ENCODE results near the gene CASP12. TPM values are rescaled to one million over a fixed set of nuclear protein-coding genes. Genes with fewer than 3 reads are reported as not detected.

The CASP12 gene
- total RNA-seq, 2 donors from 2014 or later = not detected

GRCh38 chr11:104876861-104877431 lies 21.3 kb downstream of the CASP12 start:
- Mint-ChIP-seq H3K27me3 (no peaks in the 10 kb centered on the region), H3K36me3 (peaks cover 10% of the 10 kb centered on the region), H3K4me1 (ENCODE audit: low read depth in 2 of 2) (peaks cover 31 to 36% of the 10 kb centered on the region in 2 donors), H3K27ac (peak overlapping the region; percentile 79 to 97), H3K4me3 (peak overlapping the region; percentile 67), H3K9me3 (peaks cover 3% of the 10 kb centered on the region)
- DNase-seq (ENCODE audit: low spot score) (no peak), ATAC-seq (peak; percentile 81 to 84)

- peaks cover 10% of the 10 kb centered on the region for H3K36me3 Mint-ChIP-seq
- H3K27ac Mint-ChIP-seq = peak overlapping the region; percentile 79 to 97
- DNase-seq (ENCODE audit: low spot score) = no peak
- no peaks in the 10 kb centered on the region for H3K27me3 Mint-ChIP-seq
- peaks cover 31 to 36% of the 10 kb centered on the region in 2 donors for H3K4me1 Mint-ChIP-seq (ENCODE audit: low read depth in 2 of 2)
- peak overlapping the region; percentile 67 for H3K4me3 Mint-ChIP-seq
- H3K9me3 Mint-ChIP-seq = peaks cover 3% of the 10 kb centered on the region
- no peak for ATAC-seq
These were observed 21.9 kb downstream of the CASP12 start for GRCh38 chr11:104876324-104876723.

- no peak for DNase-seq (ENCODE audit: low spot score)
- no peak overlapping the region for H3K4me3 Mint-ChIP-seq
- peaks cover 31 to 33% of the 10 kb centered on the region in 2 donors for H3K4me1 Mint-ChIP-seq (ENCODE audit: low read depth in 2 of 2)
- no peaks in the 10 kb centered on the region for H3K27me3 Mint-ChIP-seq
- no peak overlapping the region for H3K27ac Mint-ChIP-seq
- no peak for ATAC-seq
- peaks cover 3% of the 10 kb centered on the region for H3K9me3 Mint-ChIP-seq
- H3K36me3 Mint-ChIP-seq = peaks cover 4% of the 10 kb centered on the region
These were observed 25.0 kb downstream of the CASP12 start for GRCh38 chr11:104873252-104873651.

DNA sequence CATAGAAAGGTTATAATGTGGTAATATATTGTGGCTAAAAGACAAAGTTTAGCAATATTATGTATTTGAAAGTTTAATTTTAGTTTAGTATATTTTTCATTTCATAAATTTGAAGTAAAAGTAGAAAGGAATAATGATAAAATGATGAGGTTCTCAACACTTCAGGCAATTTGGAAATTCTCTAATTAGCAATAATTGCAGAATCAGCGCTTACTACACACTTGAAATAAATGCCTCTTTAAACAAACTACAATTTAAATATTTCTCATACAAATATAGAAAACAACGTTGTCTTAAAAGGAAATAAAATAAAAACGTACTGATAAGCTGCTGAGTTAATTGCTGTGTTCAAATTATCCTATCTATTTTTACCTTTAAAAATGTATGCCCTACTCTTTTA lies 25.9 kb downstream of the CASP12 start:
- DNase-seq (ENCODE audit: low spot score) (no peak), ATAC-seq (no peak)
- peaks cover 3% of the 10 kb centered on the region for H3K9me3 Mint-ChIP-seq
- H3K4me3 Mint-ChIP-seq = no peak overlapping the region
- no peak overlapping the region for H3K27ac Mint-ChIP-seq
- no peaks in the 10 kb centered on the region for H3K27me3 Mint-ChIP-seq
- peaks cover 4% of the 10 kb centered on the region for H3K36me3 Mint-ChIP-seq
- peaks cover 24 to 26% of the 10 kb centered on the region in 2 donors for H3K4me1 Mint-ChIP-seq (ENCODE audit: low read depth in 2 of 2)

DNA sequence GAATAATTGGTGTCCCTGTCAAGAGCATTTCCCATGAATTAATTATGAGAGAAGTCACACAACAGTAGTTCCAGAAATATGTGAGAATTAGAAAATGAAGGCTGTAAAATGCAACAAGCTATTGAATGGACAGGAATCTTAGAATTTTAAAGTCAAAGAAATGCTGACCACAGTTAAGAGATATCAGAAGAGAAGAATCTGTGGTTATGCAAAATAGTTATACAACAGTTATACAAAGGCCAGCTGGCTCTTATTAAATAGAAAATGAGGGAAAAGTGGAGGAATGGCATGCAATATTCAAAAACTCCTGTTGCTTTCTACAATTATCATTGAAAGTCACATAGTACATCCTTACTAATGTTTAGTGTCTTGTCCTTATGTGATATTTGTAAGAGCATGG lies 27.4 kb downstream of the CASP12 start:
- Mint-ChIP-seq H3K9me3 (peaks cover 2% of the 10 kb centered on the region), H3K4me1 (ENCODE audit: low read depth in 2 of 2) (peaks cover 9 to 11% of the 10 kb centered on the region in 2 donors), H3K27me3 (peaks cover 2 to 7% of the 10 kb centered on the region in 2 donors), H3K27ac (no peak overlapping the region), H3K4me3 (no peak overlapping the region), H3K36me3 (peaks cover 4% of the 10 kb centered on the region)
- DNase-seq (ENCODE audit: low spot score) = no peak
- no peak for ATAC-seq

DNA sequence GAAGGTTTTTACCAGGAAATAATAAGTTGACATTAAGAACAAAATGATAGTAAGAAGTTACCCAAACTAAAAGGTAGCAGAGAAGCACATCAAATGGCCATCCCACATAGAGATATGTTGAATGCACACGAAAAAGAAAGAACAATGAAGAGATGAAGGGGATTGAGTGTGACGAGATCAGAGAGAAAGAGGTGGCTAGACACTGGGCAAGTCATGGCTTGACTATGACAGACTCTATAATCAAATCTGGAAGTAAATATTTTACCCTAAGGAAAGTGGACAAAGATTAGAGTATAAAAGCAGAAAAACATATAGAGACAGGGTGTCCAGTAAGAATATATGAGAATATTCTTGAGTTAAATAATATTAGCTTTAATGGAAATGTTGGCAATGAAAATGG lies 31.4 kb downstream of the CASP12 start:
- Mint-ChIP-seq H3K4me1 (ENCODE audit: low read depth in 2 of 2) (peaks cover 0 to 3% of the 10 kb centered on the region in 2 donors), H3K4me3 (no peak overlapping the region), H3K9me3 (no peaks in the 10 kb centered on the region), H3K27me3 (peaks cover 2 to 7% of the 10 kb centered on the region in 2 donors), H3K27ac (no peak overlapping the region), H3K36me3 (peaks cover 17% of the 10 kb centered on the region)
- ATAC-seq (no peak), DNase-seq (ENCODE audit: low spot score) (no peak)

GRCh38 chr11:104858882-104859775 lies 39.1 kb downstream of the CASP12 start:
- ATAC-seq (peak in 1 of 2 donors; percentile 51), DNase-seq (ENCODE audit: low spot score) (no peak)
- Mint-ChIP-seq H3K36me3 (no peaks in the 10 kb centered on the region), H3K9me3 (no peaks in the 10 kb centered on the region), H3K4me1 (ENCODE audit: low read depth in 2 of 2) (peaks cover 22 to 35% of the 10 kb centered on the region in 2 donors), H3K27ac (peak overlapping the region; percentile 68 to 73), H3K4me3 (peak overlapping the region; percentile 75), H3K27me3 (no peaks in the 10 kb centered on the region)

- no peak overlapping the region for H3K4me3 Mint-ChIP-seq
- no peak overlapping the region for H3K27ac Mint-ChIP-seq
These were observed 41.7 kb downstream of the CASP12 start for GRCh38 chr11:104856607-104857006.

GRCh38 chr11:104855965-104856364 lies 42.3 kb downstream of the CASP12 start:
- DNase-seq (ENCODE audit: low spot score) (no peak), ATAC-seq (no peak)
- Mint-ChIP-seq H3K27me3 (peaks cover 0 to 2% of the 10 kb centered on the region in 2 donors), H3K9me3 (no peaks in the 10 kb centered on the region), H3K4me1 (ENCODE audit: low read depth in 2 of 2) (peaks cover 22 to 35% of the 10 kb centered on the region in 2 donors), H3K27ac (no peak overlapping the region), H3K36me3 (no peaks in the 10 kb centered on the region), H3K4me3 (no peak overlapping the region)

More at GRCh38 chr11:104856607-104857006, 41.7 kb downstream of the CASP12 start:
- DNase-seq (ENCODE audit: low spot score) = no peak
- Mint-ChIP-seq H3K36me3 (no peaks in the 10 kb centered on the region), H3K4me1 (ENCODE audit: low read depth in 2 of 2) (peaks cover 22 to 35% of the 10 kb centered on the region in 2 donors), H3K9me3 (no peaks in the 10 kb centered on the region), H3K27me3 (peaks cover 0 to 2% of the 10 kb centered on the region in 2 donors)
- ATAC-seq = no peak

GRCh38 chr11:104853276-104853675 lies 45.0 kb downstream of the CASP12 start:
- no peak for DNase-seq (ENCODE audit: low spot score)
- peaks cover 6 to 19% of the 10 kb centered on the region in 2 donors for H3K4me1 Mint-ChIP-seq (ENCODE audit: low read depth in 2 of 2)
- H3K4me3 Mint-ChIP-seq = no peak overlapping the region
- H3K27me3 Mint-ChIP-seq = peaks cover 0 to 2% of the 10 kb centered on the region in 2 donors
- no peaks in the 10 kb centered on the region for H3K9me3 Mint-ChIP-seq
- H3K36me3 Mint-ChIP-seq = no peaks in the 10 kb centered on the region
- ATAC-seq = no peak
- no peak overlapping the region for H3K27ac Mint-ChIP-seq

- Mint-ChIP-seq H3K9me3 (no peaks in the 10 kb centered on the region), H3K4me3 (no peak overlapping the region), H3K27ac (no peak overlapping the region), H3K27me3 (peaks cover 0 to 2% of the 10 kb centered on the region in 2 donors), H3K36me3 (no peaks in the 10 kb centered on the region), H3K4me1 (ENCODE audit: low read depth in 2 of 2) (peaks cover 2 to 14% of the 10 kb centered on the region in 2 donors)
- DNase-seq (ENCODE audit: low spot score) (no peak), ATAC-seq (no peak)
These were observed 45.4 kb downstream of the CASP12 start for GRCh38 chr11:104852811-104853210.

- H3K4me3 Mint-ChIP-seq = no peak overlapping the region
- DNase-seq (ENCODE audit: low spot score) (no peak), ATAC-seq (no peak)
- no peak overlapping the region for H3K27ac Mint-ChIP-seq
- no peaks in the 10 kb centered on the region for H3K4me1 Mint-ChIP-seq (ENCODE audit: low read depth in 2 of 2)
- H3K27me3 Mint-ChIP-seq = no peaks in the 10 kb centered on the region
- H3K36me3 Mint-ChIP-seq = no peaks in the 10 kb centered on the region
- H3K9me3 Mint-ChIP-seq = no peaks in the 10 kb centered on the region
These were observed 52.0 kb downstream of the CASP12 start for GRCh38 chr11:104846216-104846615.

GRCh38 chr11:104844451-104844850 lies 53.8 kb downstream of the CASP12 start:
- Mint-ChIP-seq H3K4me1 (ENCODE audit: low read depth in 2 of 2) (no peaks in the 10 kb centered on the region), H3K9me3 (no peaks in the 10 kb centered on the region), H3K36me3 (peaks cover 11% of the 10 kb centered on the region), H3K4me3 (no peak overlapping the region), H3K27me3 (no peaks in the 10 kb centered on the region), H3K27ac (no peak overlapping the region)
- DNase-seq (ENCODE audit: low spot score) = no peak
- no peak for ATAC-seq

DNA sequence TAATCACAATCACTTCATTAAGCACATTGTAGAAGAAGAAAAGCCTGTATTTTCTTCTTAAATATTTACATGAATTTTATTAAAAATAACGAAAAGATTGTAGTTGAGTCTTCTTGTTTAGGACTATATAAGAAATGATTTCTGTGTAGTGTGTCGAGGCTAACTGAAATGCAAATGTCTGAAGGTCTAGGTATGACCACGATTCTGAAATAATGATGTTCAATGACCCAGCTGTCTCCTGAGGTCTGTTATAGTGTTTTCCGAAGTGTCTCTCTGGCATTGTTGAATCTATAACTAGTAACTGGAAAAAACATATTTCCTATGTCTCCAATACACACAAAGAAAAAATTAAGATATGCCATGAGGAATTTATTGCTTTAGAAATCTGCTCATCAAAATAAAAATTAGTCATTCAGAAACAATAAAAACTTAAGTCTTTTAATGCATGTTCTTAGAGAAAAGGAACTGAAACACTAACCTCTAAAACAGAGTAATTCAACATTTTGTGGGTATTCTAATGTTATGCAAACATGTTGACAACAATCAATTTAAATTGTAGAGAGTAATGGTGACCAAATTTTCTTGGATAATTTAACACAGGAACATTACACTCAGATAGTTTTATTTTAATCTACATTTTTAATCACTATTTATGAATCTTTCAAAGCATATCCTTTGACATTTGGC lies 55.0 kb downstream of the CASP12 start:
- H3K36me3 Mint-ChIP-seq = peaks cover 19% of the 10 kb centered on the region
- no peaks in the 10 kb centered on the region for H3K27me3 Mint-ChIP-seq
- ATAC-seq (no peak), DNase-seq (ENCODE audit: low spot score) (no peak)
- peaks cover 6% of the 10 kb centered on the region for H3K9me3 Mint-ChIP-seq
- H3K4me3 Mint-ChIP-seq = no peak overlapping the region
- H3K27ac Mint-ChIP-seq = no peak overlapping the region
- H3K4me1 Mint-ChIP-seq (ENCODE audit: low read depth in 2 of 2) = no peaks in the 10 kb centered on the region
